ENCODE results near the gene PPEF2.

PPEF2 gene

DNA sequence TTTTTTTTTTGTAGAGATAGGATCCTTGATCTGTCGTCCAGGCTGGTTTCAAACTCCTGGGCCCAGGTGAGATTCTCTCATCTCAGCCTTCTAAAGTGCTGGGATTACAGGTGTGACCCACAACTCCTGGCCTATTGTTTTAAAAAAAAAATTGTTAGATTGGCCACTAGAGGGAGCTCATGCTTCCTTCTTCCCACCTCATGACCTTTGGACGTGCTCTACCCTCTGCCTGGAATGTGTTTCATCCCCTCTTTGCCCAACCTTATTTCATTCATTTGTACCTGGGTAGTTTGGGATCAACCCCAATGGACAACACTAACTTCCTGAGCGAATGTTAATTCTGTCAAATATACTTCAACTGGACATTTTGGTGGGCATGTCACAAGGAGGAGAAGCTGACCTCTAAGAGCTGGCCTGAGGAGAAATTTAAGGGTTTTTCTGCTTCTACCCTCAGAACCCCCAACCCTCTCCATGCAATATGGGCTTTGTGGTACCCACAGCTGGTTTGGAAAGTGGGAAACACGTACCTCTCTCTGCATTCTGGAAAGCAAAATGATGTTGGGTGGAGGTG, 6.4 kb downstream of the PPEF2 start:
- DNase-seq (ENCODE audit: low read depth): peak; percentile 38

DNA sequence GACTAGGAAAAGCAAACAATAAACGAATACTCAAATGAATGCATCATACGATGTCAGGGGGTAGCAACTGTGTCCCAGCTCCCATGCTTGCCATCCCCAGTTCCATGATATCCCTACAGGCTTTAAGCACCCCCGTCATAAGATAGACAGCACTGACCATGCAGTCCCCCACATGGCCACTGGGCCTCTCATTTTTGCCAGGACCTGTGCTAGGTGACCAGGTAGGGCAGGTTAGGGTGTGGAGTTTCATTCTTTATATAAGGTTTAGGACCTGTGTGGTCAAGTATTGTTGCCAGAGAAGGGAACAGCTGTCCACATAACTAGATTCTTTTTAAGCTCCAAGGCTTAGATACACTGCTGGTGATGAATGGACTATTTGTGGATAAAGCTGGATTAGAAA, 9.7 kb downstream of the PPEF2 start:
- no peak for DNase-seq (ENCODE audit: low read depth)

- DNase-seq (ENCODE audit: low read depth): no peak
These were observed 10.6 kb downstream of the PPEF2 start for GRCh38 chr4:75891611-75892010.

- DNase-seq (ENCODE audit: low read depth): no peak
These were observed 12.6 kb downstream of the PPEF2 start for GRCh38 chr4:75889537-75890199.

DNA sequence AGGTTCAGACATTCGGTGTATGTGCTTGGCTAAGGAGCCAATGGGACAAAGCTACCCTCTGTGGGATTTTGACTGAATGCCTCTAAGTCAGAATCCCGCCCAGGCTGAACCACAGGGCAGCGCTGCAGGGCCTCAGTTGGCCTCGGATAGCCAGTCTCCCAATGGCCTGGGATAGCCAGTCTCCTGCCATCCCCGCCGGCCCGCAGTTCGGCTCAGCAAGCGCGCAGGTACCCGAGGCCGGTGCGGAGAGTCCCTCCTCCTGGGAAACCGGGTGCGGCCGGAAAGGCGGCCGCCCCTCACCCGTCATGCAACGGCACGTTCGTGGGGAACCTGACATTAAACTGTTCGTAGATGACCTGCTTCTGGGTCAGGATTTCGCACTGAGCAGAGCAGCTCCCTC, 16.1 kb downstream of the PPEF2 start:
- DNase-seq (ENCODE audit: low read depth): no peak

GRCh38 chr4:75881476-75881875, 20.8 kb downstream of the PPEF2 start:
- no peak for DNase-seq (ENCODE audit: low read depth)

DNA sequence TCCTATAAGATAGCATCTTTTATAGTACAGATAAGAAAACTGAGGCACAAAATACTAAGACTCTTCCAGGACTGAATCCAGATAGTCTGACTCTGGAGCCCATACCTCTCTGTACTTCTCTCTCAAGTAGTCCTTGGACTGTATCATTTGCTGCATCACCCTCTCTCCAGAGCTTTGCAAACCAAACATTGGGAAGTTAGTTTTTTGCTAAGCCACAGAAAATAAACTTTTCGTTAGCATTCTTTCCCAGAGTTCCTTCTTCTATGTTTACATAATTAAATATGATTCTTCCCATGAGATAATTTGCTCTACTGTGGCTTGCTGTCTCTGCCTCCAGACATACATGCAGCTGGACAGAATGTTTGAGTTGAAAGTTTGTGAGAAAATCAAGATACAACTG, 22.0 kb downstream of the PPEF2 start:
- DNase-seq (ENCODE audit: low read depth): peak; percentile 21

DNA sequence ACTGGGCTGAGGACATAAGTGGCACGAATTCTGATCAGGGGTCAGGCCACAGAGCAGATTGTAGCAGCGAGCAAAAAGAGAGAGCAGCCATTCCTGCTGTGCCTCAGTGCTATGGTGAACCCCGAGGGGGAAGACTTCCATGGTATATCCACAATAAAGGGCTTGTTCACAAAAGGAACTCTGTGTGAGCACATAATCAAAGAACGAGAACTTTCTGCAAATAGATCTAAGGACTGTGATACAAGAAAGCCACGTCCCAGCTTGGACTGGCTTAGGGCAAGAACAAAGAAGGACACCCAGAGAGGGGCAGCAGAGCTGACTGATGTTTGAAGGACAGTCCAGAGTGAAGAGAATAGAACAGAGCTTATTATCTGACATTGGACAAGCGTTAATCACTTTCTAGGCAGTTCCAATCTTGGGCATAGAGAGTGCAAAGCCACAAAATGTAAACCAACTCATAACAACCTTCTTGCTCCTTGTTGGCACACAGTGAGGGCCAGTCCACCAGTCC, 24.0 kb downstream of the PPEF2 start:
- no peak for DNase-seq (ENCODE audit: low read depth)

DNA sequence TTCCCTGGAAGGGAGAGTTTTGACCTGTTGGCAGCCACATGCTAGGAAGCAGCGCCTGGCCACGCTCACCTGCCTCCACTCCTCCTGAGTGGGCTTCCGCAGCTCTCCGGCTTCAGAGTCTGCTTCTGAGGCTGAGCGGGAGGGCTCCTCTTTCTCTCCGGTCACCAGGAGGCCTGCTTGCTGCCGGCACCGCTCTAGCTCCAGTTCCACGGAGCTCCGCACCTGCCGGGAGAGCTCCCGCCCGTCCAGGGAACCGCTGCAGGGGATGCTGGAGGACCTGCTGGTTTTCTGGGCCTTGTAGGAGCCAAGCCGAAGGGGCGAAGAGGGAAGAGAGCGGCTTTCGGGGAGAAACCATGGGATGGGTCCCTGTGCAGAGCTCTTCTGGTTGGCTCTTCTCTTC, 26.0 kb downstream of the PPEF2 start:
- DNase-seq (ENCODE audit: low read depth): no peak

- no peak for DNase-seq (ENCODE audit: low read depth)
These were observed 33.2 kb downstream of the PPEF2 start for GRCh38 chr4:75869100-75869499.

- no peak for DNase-seq (ENCODE audit: low read depth)
These were observed 35.1 kb downstream of the PPEF2 start for GRCh38 chr4:75867130-75867529.

- no peak for DNase-seq (ENCODE audit: low read depth)
These were observed 41.6 kb downstream of the PPEF2 start for GRCh38 chr4:75860606-75861005.

- no peak for DNase-seq (ENCODE audit: low read depth)
These were observed 43.5 kb downstream of the PPEF2 start for GRCh38 chr4:75858721-75859120.

- DNase-seq (ENCODE audit: low read depth): no peak
These were observed 52.8 kb downstream of the PPEF2 start for GRCh38 chr4:75849461-75849860.

DNA sequence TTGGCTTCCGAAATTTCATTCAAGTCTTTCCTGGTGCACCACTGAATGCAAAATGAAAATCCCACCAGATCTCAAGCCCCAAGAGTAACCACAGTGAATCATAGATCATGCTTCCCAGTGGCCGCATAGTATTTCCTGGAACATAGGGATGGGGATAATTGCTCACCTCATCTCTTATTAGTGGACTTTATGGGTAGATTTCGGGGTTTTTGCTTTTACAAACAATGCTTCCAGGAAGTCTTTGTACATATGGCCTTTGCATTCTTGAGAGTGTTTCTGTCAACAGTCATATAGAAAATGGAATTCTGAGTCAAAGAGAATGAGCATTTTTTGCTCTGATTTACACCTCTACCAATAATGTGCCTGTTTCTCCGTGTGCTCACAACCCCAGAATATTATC, 53.4 kb downstream of the PPEF2 start:
- peak; percentile 60 for DNase-seq (ENCODE audit: low read depth)

GRCh38 chr4:75848171-75848760, 54.0 kb downstream of the PPEF2 start:
- peak; percentile 94 for DNase-seq (ENCODE audit: low read depth)

DNA sequence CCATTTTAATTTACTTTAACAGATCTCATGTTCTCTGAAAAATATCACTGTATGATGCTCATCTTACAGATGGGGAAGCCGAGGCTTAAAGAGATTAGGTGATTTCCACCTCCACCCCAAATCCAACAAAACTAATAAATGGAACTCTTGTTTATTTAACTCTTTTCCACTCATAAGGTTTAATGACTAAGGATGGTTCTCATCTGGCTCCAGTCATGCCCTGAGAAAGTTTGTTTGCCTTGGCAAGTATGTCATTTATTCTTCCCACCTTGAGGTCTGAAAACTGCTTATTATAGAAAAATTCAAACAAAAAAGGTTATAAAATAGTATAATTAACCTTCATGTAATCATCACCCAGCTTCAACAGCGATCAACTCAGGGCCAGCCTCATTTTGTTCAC, 56.3 kb downstream of the PPEF2 start:
- DNase-seq (ENCODE audit: low read depth): peak; percentile 19

DNA sequence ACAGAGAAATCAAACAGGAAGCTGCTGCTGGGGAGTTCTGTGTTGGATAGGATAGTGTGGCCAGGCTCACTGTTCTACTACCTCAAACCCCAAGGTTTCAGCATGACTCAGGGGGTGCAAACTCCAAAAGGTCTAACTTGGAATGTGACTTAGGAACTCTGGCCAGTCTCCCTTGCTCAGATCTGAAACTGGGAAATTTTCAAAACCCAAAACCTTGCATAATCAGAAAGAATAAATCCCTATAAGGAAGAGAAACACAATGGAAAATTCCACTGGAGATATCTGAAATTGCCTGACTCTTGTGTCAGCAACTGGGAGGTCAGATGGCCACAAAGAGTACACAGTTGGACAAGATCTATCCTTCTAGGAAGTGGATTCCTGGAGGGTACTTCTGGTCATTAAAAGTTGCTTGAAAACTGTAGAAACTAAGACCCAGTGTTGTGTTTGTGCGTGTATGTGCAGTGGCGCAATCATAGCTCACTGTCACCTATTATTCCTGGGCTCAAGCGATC, 58.0 kb downstream of the PPEF2 start:
- peak; percentile 98 for DNase-seq (ENCODE audit: low read depth)

GRCh38 chr4:75843596-75843995, 58.7 kb downstream of the PPEF2 start:
- DNase-seq (ENCODE audit: low read depth): peak; percentile 37

GRCh38 chr4:75841641-75842520, 60.4 kb downstream of the PPEF2 start:
- DNase-seq (ENCODE audit: low read depth): peak; percentile 31

- no peak for DNase-seq (ENCODE audit: low read depth)
These were observed 67.5 kb downstream of the PPEF2 start for GRCh38 chr4:75834772-75835154.

DNA sequence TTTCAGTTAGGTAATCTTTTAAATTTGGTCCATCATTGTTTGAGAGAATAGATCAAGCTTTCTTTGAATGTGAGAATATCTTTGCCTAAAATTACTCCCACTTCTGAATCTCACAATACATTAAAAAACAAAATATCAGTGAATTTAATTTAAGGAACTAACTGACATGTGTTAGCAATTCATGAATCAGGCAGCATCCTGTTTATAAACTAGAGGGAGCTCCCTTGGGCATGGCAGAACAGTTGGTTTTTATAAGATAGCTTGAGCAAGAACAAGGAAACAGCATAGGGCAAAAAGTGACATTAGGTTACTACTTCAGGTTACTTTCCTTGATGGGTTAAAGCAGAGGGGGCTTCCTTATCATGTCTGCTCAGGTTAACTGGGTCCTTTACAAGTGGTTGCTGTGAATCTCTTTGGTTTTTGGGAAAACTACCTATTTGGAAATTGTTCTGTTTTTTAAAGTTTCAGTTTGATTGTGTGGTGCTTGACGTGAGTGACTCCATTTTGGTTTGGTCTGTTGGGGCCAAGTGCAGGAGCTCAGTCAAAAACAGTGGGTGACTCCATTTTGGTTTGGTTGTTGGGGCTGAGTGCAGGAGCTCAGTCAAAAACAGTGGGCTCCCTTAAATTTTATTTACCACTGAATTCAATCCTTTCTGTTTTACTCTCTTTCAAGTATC, 68.0 kb downstream of the PPEF2 start:
- DNase-seq (ENCODE audit: low read depth): peak; percentile 13
